IPS-11a (cell line): ENCODE measurements around the gene TSGA10.
"Not testable (repeated sequence)": the region's sequence is repeated elsewhere in the genome, so short reads cannot be mapped to it uniquely, and the experiment has no call there.

Experiments used
- H3K4me3 ChIP-seq: one replicate; pipeline ENCODE4 v1.5.1; 2013; ENCODE audit warnings: low read depth, low read length, control low read depth

The TSGA10 gene

GRCh38 chr2:99156891-99157290 is 2.1 kb upstream of the TSGA10 start:
- H3K4me3 ChIP-seq, result no peak overlapping the region

DNA sequence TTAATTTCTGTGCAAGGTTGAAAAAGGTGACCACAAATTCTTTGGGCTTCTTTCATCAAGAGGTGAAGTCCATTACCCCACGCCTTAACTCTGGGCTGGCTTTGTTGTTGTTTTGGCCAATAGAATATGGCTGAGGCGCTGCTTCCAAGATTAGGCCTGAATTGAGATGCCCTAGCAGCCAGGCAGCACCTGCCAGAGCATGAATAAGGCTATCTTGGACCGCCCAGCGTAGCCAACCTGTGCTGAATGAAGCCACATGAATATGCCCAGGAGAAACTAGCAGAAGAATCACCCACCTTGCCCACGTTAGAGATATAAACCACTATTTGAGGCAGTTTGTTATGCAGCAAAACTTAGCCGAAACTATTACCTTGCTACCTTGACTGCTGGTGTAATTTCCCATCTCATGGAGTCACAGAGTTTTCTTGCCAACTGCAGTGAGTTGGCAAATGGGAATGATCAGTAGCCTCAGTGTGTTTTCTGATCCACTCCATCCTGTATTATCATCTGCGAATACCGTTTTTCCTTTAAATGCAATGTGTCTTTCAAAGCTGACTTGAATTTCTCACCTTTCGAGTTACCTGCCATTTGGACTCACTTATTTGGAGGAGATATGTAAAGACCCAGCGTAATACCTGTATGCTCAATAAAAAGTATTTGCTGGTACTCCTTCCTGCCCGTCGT is 679 bp downstream of the TSGA10 start:
- peak overlapping the region; percentile 88 for H3K4me3 ChIP-seq

DNA sequence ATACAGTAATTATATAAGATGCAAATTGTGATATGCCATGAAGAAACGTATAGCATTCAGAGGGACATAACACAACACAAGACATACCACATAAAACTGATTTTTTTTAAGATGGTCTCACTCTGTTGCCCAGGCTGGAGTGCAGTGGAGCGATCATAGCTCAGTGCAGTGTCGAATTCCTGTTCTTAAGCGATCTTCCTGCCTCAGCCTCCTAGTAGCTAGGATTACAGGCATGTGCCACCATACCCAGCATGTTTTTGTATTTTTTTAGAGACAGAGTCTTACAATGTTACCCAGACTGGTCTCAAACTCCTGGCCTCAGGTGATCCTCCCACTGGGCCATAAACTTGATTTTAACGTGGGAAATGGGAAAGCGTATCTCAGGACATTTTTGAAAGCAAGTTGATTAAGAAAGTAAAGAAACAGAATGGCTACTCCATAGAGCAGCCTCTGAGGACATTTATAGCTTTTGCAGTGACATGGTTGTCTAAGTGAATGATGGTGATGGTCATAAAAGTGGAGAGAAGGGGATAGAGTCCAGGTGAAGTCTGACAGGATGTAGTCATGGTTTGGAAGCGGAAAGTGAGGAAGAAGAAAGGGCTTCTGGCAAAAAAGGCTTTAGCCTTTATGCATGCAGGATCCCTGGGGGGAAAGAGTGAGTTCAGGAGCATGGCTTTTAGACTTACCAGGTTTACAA is 2.4 kb downstream of the TSGA10 start:
- H3K4me3 ChIP-seq, result no peak overlapping the region

- no peak overlapping the region for H3K4me3 ChIP-seq
Observed at GRCh38 chr2:99150706-99151105, 4.0 kb downstream of the TSGA10 start.

- peak within 1 kb of the TSS; percentile 72 for H3K4me3 ChIP-seq
Observed at GRCh38 chr2:99141110-99142108, 13.3 kb downstream of the TSGA10 start, which contains the start of gene C2orf15. Gene C2orf15 (plus strand): TSS chr2:99141707. CDS start chr2:99150559, 8,852 bp downstream.

DNA sequence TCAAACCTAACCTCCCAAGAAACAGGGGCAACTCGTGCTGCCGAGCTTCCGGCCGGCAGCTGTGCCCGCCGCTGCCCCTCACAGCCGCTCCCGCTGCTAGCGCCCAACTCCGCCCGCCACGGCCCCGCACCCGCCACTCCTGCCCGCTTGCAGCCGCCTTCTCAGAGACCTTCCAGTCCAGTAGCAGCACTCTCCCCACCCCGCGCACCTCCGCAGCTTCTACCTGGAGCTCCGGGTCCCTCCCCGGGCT is 14.0 kb downstream of the TSGA10 start:
- H3K4me3 ChIP-seq, result peak overlapping the region; percentile 72

DNA sequence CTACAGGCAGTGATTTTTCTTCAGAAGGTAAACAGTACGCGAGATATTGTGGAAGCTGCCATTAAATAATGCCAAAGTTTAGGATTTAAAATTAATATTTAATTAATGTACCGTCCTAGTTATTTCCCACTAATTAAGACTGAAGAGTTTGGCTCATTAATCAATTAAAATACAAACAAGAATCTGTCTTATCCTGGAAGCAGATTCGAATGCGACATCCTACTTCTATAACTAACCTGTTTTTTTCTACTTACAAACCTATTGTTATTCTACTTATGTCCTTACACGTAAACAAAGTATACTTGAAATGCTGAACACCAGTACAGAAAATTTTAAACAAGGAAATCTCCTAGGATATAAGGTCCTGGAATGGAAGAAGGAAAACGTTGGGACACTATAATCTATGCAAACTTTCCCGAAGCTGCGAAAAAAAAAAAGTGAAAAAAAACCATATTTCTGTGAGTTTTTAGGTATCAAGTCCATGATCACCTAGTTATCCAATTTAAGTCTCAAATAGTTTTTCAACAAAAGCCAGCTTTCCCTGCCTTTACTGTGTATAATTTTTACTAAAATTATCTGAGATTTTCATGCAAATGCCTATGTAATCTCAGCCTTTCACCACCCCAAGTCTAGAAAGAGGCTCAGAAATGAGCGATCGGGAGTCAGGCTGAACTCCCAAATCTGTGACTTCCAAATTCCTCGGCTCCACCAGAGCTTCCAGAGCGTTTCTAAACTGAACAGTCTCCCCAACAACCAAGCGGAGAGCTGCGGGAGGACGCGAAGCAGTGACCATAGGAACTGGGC is 14.5 kb downstream of the TSGA10 start:
- H3K4me3 ChIP-seq, result peak overlapping the region; percentile 72

- no peak overlapping the region for H3K4me3 ChIP-seq
Observed at GRCh38 chr2:99139003-99139402, 15.7 kb downstream of the TSGA10 start.

GRCh38 chr2:99135044-99135556 is 19.6 kb downstream of the TSGA10 start:
- H3K4me3 ChIP-seq, result not testable (repeated sequence)

DNA sequence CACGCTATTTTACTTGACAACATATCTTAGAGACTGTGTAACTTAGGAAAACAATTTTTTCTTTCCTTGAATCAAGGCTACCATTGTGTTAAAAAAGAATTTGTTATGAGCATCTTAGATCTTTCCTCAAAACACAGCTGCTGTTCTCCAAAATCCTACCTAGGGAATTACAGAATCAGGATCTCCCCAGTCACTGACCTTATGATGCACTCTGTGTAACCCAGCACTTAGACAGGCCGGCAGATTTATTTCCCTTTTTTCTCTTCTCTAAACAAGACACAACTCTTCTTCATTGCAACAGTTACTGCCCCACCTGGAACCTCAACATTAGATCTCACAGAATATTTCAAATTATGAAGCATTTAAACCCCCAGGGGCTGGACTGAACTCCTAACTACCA is 26.8 kb downstream of the TSGA10 start:
- H3K4me3 ChIP-seq, result no peak overlapping the region

DNA sequence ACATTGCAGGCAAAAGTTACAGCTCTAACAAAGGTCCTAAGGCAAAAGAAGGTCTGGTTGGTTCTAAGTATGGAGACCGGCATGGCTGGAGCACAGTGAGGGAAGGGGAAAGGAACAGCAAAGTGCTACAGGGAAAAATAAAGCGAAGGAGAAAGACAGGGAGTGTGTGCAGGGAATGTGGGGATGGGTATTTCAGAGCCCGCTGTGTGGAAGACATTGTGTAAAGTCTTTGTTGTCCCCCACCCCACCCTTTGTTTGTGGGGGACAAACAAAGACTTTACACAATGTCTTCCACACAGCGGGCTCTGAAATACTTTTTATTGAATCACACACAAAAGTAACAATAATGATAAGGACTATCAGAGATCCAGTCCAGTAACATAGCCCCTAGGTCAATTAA is 42.1 kb downstream of the TSGA10 start:
- H3K4me3 ChIP-seq, result no peak overlapping the region

DNA sequence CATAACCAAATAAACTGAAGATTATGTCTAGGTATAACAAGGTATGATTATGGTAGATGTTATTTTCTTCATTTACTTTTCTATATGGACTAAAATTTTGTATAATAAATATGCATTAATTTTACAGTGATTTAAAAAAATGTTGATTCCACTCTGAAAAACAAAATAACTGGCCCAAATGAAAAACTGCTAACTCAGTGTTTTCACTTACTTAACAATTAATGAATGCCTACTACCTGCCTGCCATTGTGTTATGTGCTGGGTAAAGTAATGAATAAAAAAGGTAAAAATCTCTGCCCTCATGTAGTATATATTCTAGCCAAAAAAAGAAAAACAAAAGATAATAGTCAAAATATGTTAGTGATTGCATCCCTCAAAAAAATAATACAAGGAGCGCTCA is 42.8 kb downstream of the TSGA10 start:
- no peak overlapping the region for H3K4me3 ChIP-seq

- H3K4me3 ChIP-seq, result no peak overlapping the region
Observed at GRCh38 chr2:99111236-99111635, 43.5 kb downstream of the TSGA10 start.

GRCh38 chr2:99106913-99107312 is 47.8 kb downstream of the TSGA10 start:
- H3K4me3 ChIP-seq, result no peak overlapping the region

DNA sequence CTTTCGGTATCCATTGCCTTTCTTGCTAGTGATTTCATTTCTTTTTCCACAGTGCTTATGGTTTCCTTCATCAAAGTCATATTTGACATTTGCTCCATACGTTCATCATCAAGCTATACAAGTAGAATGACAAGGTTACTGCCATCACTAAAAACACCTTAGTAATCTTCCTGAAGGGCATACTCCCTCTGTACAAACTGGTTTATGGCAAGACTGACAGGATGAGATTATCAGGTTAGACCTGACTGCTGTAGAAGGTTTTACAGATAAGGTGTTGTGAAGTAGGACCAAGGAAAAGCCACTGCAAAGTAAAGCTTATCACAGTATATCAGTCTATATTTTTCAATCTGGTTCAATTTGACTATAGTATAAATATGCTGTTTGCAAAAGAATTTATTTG is 50.7 kb downstream of the TSGA10 start:
- no peak overlapping the region for H3K4me3 ChIP-seq

GRCh38 chr2:99101697-99102096 is 53.0 kb downstream of the TSGA10 start:
- no peak overlapping the region for H3K4me3 ChIP-seq

DNA sequence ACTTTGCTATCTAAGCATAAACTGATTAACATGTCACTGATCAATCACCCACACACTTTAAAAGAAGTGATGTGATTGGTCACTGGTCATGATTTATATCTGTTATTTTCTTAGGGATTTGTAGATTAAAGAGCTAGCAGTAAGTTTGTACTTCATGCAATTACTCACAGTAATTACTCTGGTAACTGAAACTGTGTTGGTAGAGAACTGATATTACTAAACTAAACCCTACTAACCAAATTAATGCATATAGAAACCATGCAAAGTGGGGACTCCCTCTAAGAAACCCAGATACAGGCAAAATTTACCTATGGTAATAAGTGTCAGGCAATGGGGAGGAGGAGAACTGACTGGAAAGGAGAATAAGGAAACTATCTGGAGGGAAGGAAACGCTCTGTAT is 58.0 kb downstream of the TSGA10 start:
- no peak overlapping the region for H3K4me3 ChIP-seq

DNA sequence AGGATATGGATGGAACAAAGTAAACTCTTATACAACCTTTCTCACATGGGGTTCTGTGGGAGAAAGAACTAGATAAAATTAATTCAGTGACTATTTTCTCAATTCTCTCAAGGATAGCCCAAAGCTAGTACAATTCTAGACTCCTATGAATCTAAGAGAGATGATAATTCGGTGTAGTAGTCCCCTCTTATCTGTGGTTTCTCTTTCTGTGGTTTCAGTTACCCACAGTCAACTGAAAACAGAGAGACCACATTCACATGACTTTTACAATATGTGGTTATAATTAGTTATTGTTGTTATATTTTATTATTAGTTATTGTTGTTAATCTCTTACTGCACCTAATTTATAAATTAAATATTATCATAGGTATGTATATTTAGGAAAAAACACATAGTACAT is 66.7 kb downstream of the TSGA10 start:
- H3K4me3 ChIP-seq, result no peak overlapping the region

GRCh38 chr2:99086385-99086784 is 68.4 kb downstream of the TSGA10 start:
- no peak overlapping the region for H3K4me3 ChIP-seq

GRCh38 chr2:99085421-99085820 is 69.3 kb downstream of the TSGA10 start:
- no peak overlapping the region for H3K4me3 ChIP-seq

DNA sequence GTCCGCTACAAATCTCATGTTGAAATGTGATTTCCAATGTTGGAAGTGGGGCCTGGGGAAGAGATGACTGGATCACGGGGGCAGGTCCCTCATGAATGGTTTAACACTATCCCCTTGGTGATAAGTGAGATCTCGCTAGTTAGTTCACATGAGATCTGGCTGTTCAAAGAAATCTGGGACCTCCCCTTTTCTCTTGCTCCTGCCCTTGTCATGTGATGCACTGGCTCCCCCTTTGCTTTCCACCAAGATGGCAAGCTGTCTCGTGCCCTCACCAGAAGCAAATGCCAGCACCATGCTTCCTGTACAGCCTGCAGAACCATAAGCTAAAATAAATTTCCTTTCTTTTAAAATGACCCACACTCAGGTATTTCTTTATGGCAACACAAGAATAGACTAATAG is 70.5 kb downstream of the TSGA10 start:
- no peak overlapping the region for H3K4me3 ChIP-seq
